Measurements from ENCODE around the gene PTPRCAP. TPM values are rescaled to one million over a fixed set of nuclear protein-coding genes. Genes with fewer than 3 reads are reported as not detected.

Gene PTPRCAP
- total and polyA plus RNA-seq, 10 of the 15 experiments (the other 5 are each of a cell fraction or from before 2014, with no cell fraction given): 4.7 to 266 (median 125) TPM

- TF ChIP-seq ZNF217 (IDR thresholded peaks at IDR 0.05): no peak
These were observed 40.7 kb downstream of the PTPRCAP start (continued) for GRCh38 chr11:67396587-67397389.

- peaks cover 23 to 30% of the 10 kb centered on the region in 2 experiments for H3K36me3 ChIP-seq (ENCODE audit: control insufficient read depth in 2 of 2, insufficient read depth in 2 of 2, low read length in 1 of 2)
- DNase-seq (ENCODE audit: low read depth, low spot score) (no peak), ATAC-seq (no peak), FAIRE-seq (no peak)
- H3K79me2 ChIP-seq (ENCODE audit: control insufficient read depth, insufficient read depth, low read length): peaks cover 45% of the 10 kb centered on the region
- BruUV-seq (replicated peaks): no TSS peak
- TF ChIP-seq, protein P1, sequence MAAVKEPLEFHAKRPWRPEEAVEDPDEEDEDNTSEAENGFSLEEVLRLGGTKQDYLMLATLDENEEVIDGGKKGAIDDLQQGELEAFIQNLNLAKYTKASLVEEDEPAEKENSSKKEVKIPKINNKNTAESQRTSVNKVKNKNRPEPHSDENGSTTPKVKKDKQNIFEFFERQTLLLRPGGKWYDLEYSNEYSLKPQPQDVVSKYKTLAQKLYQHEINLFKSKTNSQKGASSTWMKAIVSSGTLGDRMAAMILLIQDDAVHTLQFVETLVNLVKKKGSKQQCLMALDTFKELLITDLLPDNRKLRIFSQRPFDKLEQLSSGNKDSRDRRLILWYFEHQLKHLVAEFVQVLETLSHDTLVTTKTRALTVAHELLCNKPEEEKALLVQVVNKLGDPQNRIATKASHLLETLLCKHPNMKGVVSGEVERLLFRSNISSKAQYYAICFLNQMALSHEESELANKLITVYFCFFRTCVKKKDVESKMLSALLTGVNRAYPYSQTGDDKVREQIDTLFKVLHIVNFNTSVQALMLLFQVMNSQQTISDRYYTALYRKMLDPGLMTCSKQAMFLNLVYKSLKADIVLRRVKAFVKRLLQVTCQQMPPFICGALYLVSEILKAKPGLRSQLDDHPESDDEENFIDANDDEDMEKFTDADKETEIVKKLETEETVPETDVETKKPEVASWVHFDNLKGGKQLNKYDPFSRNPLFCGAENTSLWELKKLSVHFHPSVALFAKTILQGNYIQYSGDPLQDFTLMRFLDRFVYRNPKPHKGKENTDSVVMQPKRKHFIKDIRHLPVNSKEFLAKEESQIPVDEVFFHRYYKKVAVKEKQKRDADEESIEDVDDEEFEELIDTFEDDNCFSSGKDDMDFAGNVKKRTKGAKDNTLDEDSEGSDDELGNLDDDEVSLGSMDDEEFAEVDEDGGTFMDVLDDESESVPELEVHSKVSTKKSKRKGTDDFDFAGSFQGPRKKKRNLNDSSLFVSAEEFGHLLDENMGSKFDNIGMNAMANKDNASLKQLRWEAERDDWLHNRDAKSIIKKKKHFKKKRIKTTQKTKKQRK (IDR thresholded peaks at IDR 0.05; ENCODE audit: low read depth, low read length): no peak
- no peak for TF ChIP-seq USF1 (IDR thresholded peaks at IDR 0.05; ENCODE audit: borderline replicate concordance, extremely low read length, insufficient read depth, low read depth, low read length)
- no peak for TF ChIP-seq HDGF (IDR thresholded peaks at IDR 0.05)
- no peak for TF ChIP-seq IRF5 (IDR thresholded peaks at IDR 0.05; ENCODE audit: borderline replicate concordance)
- TF ChIP-seq POLR2A (IDR thresholded peaks at IDR 0.05; ENCODE audit: low read depth, low read length): 0 out of 2 replicates have a peak, but pooled peaks have one; percentile 47
- intact Hi-C loops (cut with micrococcal nuclease; ENCODE audit: unreplicated experiment) (no loop called here), in situ Hi-C loops (cut with MboI) (no loop called here)
- no peaks in the 10 kb centered on the region for H3K27me3 ChIP-seq (replicated peaks in 1 of 2; ENCODE audit: control insufficient read depth in 2 of 2, insufficient read depth in 2 of 2, low read length in 1 of 2)
- ChIA-PET CTCF (interaction anchor here (0.8 to 1.5 kb wide), 4 partner anchors 15 to 110 kb away, joined by 3 to 5 read pairs (median 3); no protein-coding TSS in a partner anchor), POLR2A (interaction anchor here (0.7 kb wide), 1 partner anchor 42 kb away, joined by 4 read pairs; the partner anchor contains the start of gene PTPRCAP), RAD21 (ENCODE audit: unreplicated experiment) (interaction anchor here (0.8 kb wide), 1 partner anchor 71 kb away, joined by 3 read pairs; no protein-coding TSS in a partner anchor), SMC1A (ENCODE audit: uncharacterized antibody, unreplicated experiment) (interaction anchor here (0.8 to 1.1 kb wide), 2 partner anchors 41 to 89 kb away, joined by 3 read pairs; no protein-coding TSS in a partner anchor)
- peaks cover 21% of the 10 kb centered on the region for H3K4me1 ChIP-seq (ENCODE audit: control insufficient read depth, insufficient read depth, low read length)
- no peak overlapping the region for H3K4me2 ChIP-seq (ENCODE audit: control insufficient read depth, insufficient read depth)
- no peaks in the 10 kb centered on the region; the same call in 1 of the 2 replicates for H4K20me1 ChIP-seq (ENCODE audit: control insufficient read depth, insufficient read depth)
- H3K9me3 ChIP-seq (replicated peaks; ENCODE audit: control insufficient read depth, insufficient read depth, low read length): no peaks in the 10 kb centered on the region
- 0 out of 2 replicates have a peak overlapping the region, but pooled peaks have one; percentile 18 for H3K27ac ChIP-seq (ENCODE audit: control insufficient read depth, insufficient read depth)
- H3K9ac ChIP-seq (ENCODE audit: control insufficient read depth, insufficient read depth, low read length): no peak overlapping the region
- no peak overlapping the region for H2AFZ ChIP-seq (ENCODE audit: control insufficient read depth, low read depth, low read length)
- WGBS (ENCODE audit: insufficient coverage, insufficient replicate concordance, low lambda C conversion rate, missing lambda C conversion rate): 98% methylated on average over 7 of the region's 7 CpGs
- no peak overlapping the region for H3K4me3 ChIP-seq
These were observed 41.3 kb downstream of the PTPRCAP start for GRCh38 chr11:67396259-67396581.

Measured in GM12878 (cell line).